Neural progenitor cell (in vitro differentiated cells): ENCODE results near the gene ZNF133.

Experiments
- EZH2phosphoT487 ChIP-seq: fragments of 200-600 bp; sonication (generic); IDR thresholded peaks from 2 replicates; pipeline ENCODE4 v1.6.1; 2017; ENCODE audit warnings: antibody characterized with exemption
- TF ChIP-seq, protein P1 (sequence below): fragments of 200-600 bp; sonication (generic); IDR thresholded peaks from 2 replicates; pipeline ENCODE4 v1.5.1; 2017; ENCODE audit warnings: antibody characterized with exemption, mild to moderate bottlenecking

- TF ChIP-seq, protein P1, sequence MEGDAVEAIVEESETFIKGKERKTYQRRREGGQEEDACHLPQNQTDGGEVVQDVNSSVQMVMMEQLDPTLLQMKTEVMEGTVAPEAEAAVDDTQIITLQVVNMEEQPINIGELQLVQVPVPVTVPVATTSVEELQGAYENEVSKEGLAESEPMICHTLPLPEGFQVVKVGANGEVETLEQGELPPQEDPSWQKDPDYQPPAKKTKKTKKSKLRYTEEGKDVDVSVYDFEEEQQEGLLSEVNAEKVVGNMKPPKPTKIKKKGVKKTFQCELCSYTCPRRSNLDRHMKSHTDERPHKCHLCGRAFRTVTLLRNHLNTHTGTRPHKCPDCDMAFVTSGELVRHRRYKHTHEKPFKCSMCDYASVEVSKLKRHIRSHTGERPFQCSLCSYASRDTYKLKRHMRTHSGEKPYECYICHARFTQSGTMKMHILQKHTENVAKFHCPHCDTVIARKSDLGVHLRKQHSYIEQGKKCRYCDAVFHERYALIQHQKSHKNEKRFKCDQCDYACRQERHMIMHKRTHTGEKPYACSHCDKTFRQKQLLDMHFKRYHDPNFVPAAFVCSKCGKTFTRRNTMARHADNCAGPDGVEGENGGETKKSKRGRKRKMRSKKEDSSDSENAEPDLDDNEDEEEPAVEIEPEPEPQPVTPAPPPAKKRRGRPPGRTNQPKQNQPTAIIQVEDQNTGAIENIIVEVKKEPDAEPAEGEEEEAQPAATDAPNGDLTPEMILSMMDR = no peak
- TF ChIP-seq EZH2phosphoT487 = no peak
Measured at GRCh38 chr20:18314786-18315406, 26.6 kb downstream of the ZNF133 start.
